Right forelimb (tissue), 1 donor: Measurements from ENCODE around the gene ZNF746.
A peak's percentile ranks its signal among the peaks of the same experiment; 100 is the strongest.
"Not testable (repeated sequence)": the region's sequence is repeated elsewhere in the genome, so short reads cannot be mapped to it uniquely, and the experiment has no call there.

Experiments used
- DNase-seq: peaks from one replicate; pipeline ENCODE4 v3.0.0-alpha.2; 2018

The ZNF746 gene

DNA sequence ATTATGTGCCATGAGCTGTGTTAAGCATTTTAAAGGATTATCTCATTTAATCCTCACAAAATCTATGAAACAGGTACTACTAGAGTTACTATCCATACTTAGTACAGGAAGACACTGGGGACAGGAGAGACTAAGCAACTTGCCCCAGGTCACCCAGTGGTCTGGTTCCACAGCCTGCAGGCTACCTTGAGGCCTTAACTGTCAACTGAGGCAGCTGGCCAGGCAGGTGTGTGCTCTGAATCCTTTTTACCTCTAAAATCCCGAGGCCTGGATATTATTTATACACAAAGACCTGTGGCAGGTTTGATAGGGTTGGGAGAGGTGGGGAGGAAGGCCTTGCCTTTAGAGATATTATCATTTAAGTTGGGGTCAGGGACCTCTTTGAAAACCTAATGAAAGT is 39.8 kb downstream of the ZNF746 start:
- no peak for DNase-seq

DNA sequence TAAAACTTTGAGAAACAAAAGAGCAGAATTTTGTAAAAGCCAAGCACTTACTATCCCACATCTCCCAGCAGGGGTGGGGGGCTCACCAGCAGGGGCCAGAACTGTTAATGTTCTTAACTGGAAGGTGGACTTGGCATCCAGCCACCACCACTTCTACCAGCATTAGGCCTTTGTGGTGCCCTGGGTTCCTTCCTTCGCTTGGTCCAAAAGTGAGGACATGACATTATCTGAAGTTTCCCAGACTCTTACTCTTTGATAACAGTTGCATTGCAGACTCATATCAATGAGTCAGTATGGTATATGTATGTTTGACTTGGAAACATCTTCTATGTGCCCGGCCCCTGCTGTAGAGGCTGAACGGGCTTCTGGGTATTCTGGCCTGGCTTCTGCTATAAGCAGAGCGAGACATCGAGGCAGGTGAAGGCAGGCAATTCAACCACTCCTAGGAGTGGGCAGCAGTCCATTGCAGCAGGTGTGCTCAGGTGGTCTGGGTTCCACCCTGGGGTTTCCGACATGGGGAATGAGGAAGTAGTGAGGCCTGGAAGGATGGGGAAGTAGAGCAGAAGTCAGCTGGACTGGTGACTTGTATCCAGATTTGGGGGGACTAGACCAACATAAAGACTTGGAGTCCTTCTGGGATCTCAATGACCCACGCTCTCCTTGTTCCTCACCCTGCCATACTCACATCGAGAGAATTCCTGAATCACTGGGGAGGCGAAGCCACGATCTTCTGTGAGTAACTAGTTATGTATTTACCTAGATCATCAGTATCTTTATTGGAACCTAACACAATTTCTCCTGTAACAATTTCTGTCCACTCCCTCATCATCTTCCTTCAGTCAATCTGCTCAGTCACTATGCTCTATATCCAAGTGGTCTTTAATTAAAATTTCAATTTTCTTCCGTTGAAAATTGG is 40.8 kb downstream of the ZNF746 start:
- no peak for DNase-seq

DNA sequence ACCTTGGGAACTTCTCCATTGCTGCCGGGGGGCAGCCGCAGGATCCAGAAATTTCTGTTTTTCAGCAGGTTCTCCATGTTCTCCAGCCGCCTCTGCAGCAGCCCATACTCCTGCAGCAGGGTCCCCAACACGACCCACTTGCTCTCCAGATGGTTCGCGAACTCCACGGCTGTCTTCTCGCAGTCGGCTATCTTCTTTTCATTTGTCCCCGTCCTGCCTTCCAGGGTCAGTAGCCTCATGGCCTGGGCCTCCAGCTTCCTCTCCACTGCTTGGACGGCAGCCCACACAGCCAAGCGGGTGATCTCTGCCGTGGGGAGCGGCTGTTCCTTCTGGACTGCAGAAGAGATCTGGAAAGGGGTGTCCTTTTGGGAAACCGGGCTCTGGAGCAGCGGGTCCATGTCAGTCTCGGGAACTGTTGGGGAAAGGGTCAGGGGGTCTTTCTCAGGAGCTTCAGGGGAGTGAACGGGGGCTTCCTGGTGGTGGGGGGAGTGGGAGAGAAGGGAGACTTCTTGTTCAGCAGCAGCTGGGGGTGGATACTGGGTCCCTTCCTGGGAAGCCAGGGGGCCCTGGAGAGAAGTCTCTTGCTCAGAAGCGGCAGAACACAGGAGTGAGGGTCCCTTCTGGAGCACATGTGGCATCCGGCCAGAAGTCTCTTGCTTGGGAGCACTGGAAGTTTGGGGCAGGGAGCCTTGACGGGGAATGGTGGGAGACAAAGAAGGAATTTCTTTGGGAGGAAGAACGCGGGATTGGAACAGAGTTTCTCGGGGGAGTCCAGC is 42.2 kb downstream of the ZNF746 start:
- DNase-seq: no peak

DNA sequence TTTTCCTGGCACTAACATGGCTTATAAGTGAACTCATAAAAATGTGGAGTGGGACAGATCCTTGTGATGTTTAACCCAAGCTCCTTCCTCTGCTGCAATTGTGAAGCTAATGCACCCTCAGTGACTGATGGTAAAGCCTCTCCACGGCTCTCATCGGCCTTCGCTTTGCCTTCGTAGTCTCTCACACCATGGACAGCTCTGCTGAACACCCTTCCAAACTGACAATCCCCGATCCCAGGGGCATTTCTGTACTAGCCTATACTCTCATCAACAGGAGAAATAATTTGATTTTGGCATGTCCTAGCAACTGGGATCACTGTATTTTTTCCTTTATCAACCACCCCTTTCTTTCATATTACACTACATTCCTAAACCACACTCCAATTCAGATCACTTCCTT is 42.9 kb downstream of the ZNF746 start:
- DNase-seq: no peak

DNA sequence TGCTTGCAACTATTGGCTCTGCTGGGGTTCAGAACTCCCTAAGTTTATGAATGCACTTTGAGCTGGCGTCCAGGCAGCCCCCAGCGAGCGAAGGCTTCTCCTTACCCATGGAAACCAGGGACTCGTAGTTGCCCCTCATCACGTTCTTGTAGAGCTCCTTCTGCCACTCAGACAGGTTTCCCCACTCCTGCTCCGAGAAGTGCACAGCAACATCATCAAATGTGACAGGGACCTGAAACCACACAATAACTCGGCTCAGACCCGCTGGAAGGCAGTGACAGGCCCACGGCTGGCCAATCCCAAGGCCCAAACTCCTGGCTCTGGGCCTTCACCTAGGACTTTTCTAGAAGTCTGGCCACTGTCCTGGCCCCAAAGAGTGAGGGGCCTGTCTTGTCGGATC is 43.6 kb downstream of the ZNF746 start:
- DNase-seq: no peak

DNA sequence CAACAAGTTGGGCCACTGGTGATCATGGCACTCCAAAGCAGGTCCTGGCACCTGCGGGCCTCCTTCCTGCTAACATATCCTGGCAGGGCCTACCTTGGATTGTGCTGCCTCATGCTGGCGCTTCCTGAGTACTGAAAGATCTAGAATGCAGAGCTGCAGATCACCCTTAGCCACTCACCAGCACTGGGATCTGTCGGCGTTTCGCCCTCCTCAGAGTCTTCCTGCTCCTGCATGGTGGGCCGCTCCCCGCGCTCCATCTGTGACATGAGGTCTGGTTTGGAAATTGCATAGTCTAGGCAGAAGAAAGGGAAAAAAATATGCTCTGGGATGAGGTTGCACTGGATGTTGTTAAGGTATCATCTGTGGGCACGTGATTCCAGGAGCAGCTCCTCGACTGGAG is 46.8 kb downstream of the ZNF746 start:
- DNase-seq: no peak

DNA sequence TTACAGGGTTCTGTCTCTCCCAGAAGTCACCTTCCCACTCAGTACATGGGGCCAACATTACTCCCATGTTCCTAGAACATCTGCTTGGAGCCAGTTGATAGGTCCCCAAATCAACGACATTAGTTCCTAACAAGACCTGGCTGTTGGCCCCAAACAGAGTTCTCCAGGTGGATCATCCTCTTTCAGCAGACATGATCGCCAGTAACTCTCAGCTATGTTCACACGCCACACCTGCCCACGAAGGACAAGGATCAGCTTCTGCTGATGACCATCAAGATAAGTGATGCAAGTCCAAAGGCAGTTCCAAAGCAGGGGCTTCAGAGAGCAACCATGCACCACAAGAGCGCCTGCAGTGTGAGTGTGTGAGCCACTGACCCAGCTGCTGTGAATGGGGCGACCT is 47.7 kb downstream of the ZNF746 start:
- no peak for DNase-seq

DNA sequence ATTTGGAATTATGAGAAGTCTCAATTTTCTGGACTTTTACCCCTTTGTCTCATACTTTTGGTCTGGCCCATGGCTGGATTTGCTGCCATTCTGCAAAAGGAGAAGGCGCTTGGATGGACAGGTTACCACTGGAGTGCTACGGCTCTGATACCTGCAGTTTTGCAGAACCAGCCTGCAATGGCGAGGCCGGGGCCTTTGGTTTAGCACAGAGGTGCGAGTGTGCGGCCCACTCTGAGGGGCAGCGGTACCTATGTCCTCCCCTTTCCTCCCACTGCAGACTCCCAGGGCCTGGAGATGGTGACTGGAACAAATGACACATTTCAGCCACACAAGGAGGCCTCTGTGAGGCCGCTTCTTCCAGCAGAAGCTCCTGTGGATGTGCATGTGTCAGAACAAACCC is 48.6 kb downstream of the ZNF746 start:
- no peak for DNase-seq

DNA sequence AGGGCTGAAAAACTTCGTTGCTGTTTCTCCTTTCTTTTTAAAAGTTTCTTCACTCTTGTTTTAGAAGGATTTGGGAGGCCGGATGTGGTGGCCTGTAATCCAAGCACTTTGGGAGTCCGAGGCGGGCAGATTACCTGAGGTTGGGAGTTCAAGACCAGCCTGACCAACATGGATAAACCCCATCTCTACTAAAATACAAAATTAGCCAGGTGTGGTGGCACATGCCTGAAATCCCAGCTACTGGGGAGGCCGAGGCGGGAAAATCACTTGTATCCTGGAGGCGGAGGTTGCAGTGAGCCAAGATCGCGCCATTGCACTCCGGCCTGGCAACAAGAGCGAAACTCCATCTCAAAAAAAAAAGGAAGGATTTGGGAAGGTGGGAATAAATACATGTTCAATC is 51.6 kb downstream of the ZNF746 start:
- not testable (repeated sequence) for DNase-seq

DNA sequence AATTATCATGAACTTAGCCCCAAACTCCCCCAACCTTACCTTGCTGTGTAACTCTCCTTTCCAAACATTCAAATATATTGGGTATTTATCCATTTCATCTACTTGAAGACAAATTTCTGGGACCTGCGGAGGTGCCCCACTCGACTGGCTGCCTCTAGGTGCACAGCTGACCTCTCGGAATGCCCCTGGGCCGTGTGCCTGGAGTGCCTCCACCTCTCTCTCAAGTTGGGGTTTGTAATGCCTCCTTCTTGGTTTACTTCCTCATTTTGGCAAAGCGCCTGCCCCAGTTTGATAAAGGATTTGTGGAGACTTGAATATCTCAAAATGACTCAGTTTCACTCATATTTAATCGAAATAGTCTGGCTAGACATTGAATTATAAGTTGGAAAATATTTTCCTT is 53.3 kb downstream of the ZNF746 start:
- no peak for DNase-seq

DNA sequence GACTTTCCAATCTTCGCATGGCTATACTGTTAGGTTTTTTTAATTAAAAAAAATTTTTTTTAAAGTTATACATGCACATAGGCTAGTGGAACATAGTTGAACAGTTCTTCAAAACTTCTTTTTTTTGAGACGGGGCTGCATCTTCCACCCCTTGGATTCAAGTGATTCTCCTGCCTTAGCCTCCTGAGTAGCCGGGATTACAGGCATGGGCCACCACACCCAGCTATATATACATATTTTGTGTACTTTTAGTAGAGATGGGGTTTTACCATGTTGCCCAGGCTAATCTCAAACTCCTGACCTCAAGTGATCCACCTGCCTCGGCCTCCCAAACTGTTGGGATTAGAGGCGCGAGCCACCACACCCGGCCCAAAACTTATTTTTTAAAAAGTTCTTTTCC is 54.1 kb downstream of the ZNF746 start:
- no peak for DNase-seq

DNA sequence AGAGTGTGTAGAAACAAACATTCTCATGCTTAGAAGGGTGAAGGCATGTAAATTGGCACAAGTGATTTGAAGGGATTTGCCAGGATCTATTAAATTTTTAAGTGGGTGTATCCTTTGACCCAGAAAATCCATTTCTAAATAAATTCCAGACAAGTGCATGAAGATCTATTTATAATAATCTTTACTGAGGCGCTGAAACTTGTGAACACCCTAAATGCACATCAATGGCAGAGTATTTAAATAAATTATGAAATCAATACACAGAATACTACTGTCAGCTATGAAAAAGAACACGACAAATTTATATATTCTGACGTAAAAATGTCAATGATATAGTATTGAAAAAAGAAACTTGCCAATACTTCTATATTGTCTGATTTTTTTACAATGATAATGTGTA is 54.7 kb downstream of the ZNF746 start:
- DNase-seq: no peak

DNA sequence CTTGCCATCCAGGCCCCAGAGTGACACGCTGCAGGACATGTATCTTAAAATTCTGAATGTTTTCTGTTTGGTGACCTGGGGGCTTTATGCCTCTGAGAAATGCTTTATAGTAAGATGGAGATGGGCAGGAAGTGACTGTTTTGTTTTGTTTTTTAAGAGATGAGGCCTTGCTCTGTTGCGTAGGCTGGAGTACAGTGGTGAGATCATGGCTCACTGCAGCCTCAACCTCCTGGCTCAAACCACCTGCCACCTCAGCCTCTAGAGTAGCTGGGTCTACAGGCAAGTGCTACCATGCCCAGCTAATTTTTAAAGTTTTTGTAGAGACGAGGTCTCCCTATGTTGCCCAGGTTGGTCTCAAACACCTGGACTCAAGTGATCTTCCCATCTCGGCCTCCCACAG is 57.4 kb downstream of the ZNF746 start:
- no peak for DNase-seq

DNA sequence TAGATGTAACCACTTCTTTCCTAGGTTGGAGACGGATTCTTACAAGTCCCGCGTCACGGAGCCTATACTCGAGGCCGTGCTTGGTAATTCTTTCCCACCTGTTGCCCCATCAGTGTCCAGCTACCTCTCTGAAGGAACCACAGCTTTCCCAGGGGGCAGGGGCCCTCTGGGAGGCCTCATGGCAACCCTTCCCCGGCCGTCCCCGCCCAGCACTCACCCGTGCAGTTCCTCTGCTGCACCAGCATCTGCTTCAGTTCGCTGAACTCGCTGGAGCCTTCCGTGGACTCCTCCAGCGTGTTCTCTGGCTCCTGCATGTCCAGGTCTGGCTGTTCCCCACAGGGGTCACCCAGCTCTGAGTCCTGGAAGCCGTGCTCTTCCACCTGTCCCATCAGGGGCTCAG is 61.3 kb downstream of the ZNF746 start:
- DNase-seq: no peak

DNA sequence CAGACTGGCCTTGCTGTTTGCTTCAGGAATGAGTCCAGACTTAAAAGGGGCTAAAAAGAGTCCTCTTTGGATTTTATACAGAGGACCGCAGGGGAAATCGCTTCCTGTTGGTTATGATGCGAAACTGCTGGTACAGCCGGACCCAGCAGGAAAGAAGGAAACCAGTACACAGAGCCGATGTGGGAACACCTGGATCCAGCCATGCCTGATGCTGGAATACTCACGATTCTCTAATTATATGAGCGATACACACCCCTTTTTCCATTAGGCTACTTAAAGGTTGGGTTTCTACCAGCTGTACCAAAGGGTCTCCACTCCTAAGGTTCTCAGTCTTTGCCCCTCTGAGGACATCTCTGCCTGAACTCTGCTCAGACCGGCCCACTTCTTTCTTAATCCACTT is 64.5 kb downstream of the ZNF746 start:
- DNase-seq: no peak

DNA sequence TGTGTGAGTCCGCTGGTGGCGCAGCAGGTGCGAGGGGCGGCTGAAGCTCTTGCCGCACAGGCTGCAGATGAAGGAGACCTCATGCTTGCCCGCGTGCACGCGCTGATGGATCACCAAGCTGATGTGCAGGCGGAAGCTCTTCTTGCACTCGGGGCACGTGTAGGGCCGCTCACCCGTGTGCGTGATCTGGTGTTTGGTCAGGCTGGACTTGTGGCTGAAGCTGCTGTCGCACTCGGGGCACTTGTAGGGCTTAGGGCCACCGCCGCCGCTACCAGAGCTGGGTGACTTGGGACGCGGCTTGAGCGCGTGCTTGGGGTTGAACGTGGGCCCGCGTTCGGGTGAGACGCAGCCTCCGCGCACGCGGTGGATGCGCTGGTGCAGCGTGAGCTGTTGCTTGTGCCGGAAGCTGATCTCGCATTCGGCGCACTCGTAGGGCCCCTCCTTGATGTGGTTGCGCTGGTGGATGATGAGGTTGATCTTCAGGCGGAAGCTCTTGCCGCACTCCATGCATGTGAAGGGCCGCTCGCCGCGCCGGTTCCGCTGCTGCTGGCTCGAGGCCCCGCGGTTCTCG is 65.4 kb downstream of the ZNF746 start:
- no peak for DNase-seq

DNA sequence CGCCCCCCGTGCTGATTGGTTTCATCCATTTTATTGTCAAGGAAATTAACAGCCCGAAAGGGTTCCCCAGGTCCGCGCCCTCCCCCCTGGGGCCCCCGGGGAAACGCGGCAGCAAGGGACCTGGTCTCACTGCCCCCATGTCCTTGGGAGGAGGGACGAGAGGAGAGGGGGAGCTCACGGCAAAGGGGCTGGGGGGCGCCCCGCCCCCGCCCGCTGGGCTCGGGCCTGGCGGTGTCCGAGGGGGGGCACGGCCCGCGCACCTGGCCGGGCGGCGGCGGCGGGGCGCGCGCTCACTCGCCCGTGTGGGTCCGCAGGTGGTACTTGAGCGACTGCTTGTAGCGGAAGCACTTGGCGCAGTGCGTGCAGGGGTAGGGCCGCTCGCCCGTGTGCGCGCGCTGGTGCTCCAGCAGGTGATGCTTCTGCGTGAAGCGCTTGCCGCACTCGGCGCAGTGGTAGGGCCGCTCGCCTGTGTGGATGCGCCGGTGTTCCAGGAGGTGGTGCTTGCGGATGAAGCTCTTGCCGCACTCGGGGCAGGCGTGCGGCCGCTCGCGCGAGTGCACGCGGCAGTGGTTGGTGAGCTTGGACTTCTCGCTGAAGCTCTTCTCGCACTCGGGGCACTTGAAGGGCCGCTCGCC is 66.0 kb downstream of the ZNF746 start:
- DNase-seq: no peak

DNA sequence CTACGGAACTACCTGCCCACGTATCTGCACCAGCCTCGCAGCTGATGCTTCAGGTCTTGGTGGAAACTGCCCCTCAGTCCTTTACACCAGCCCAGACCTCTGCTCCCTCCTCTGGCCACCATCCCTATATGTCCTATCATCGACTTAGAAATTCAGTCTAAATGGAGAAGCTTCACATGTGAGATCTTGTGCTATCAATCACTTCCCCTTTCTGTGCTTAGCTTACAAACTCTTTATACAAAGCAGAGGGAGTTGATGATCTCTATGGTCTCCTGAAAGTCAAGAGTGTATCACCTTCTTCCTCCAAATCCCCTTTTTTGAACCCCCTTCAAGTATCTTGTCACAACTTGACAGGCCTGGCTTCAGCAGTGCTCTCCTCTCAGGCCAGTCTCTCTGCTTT is 67.4 kb downstream of the ZNF746 start:
- no peak for DNase-seq

DNA sequence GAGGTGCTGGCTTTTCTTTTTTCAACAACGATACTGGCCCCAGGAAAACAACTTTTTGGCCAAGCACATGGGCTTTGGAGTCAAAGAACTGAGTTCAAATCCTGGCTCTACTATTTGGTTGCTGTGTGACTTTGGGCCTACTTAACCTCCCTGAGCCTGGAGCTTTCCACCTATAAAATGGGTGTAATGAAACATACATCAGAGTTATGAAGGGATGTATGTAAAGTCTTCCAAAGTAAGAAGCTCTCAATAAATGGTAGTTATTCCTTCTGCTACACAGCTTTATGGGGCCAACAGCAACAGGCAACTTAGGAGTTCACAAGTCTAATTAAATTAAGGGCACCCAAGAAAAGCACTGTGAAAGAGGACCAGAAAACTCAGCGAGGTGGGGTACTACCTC is 69.7 kb downstream of the ZNF746 start:
- no peak for DNase-seq

DNA sequence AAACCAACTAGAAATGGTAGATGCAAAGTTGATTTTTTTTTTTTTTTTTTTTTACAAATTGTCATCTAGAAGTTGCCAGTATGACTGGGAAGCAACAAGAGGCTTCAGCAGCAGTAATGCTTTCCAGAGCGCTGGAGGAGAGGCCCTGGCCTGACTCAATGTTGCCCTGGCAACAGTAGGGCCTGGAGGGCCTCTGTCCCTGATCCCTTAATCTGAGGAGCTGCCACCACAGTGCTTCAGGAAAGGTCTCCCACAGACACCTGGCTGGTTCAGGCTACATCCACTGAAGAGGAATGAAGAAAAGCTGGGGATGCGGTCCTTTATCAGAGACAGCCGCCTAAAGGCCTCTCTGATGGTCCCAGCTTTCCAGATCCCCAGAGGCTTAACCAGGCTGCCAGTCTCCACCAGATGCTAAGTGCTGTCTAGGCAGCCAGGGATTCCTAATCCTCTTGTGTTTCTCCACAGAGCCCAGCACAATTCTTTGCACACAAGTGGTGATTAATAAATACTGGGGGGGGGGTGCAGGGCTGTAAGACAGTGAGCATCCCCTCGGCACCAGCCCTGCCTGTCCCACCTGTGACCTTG is 70.4 kb downstream of the ZNF746 start:
- no peak for DNase-seq

DNA sequence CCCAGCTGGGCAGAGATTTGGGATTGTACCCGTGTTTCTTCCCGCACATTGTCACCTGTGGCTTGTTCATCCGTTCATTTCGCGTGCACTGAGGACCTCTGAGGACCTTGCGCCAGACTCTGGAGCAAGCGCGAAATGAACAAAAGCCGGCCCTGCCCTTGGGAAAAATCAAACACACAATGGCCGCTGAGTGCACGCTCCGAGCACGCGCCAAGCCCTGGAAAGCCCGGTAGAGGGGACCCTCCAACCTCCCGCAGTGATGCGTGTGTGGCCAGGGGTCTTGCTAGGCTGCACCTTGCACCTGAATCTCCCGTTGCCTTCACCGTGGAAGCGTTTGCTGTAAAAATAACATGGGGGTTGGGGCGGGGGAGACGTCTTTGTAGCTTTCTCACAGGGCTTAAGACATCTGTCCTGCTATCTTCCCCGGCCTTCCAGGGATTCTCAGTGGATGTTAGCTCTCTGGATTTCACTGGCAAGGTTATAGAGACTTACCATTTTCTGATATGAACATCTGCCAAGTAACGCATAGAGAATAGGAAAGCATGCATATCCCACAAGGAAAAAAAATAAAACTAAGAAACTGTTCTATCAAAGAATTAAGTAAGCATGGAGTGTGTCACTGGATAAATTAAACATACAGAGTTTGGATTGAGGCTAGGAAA is 74.0 kb downstream of the ZNF746 start:
- DNase-seq: peak; percentile 51

DNA sequence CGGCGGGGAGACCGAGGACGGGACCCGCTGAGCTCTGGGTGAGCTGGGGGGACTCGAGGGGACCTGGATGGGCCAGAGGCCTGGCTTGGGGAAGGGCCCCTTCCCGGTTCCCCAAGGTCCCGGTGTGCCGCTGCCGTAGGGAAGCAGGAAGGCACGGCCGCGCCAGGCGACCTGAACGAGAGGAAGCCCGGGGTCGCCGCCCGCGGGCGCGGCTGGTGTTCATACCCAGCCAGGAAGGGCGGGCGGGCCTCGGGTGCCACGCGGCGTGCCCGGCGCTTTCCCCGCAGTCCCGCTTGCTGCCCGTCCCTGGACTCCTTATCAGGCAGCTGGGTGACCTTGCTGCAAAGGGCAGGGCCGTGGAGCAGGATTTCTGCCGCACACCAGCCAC is 74.7 kb downstream of the ZNF746 start:
- peak; percentile 55 for DNase-seq
